Activated CD8-positive, alpha-beta memory T cell treated with anti-CD3 and anti-CD28 coated beads, Interleukin-2, amount 50 U/mL, for 4 hours (primary cell): ENCODE results near the gene SELENON.
A peak's percentile ranks its signal among the peaks of the same experiment; 100 is the strongest.
"Not testable (repeated sequence)": the region's sequence is repeated elsewhere in the genome, so short reads cannot be mapped to it uniquely, and the experiment has no call there.

Source experiments
- DNase-seq: peaks from one replicate; pipeline ENCODE4 v3.0.0-alpha.2; 2020

SELENON gene

DNA sequence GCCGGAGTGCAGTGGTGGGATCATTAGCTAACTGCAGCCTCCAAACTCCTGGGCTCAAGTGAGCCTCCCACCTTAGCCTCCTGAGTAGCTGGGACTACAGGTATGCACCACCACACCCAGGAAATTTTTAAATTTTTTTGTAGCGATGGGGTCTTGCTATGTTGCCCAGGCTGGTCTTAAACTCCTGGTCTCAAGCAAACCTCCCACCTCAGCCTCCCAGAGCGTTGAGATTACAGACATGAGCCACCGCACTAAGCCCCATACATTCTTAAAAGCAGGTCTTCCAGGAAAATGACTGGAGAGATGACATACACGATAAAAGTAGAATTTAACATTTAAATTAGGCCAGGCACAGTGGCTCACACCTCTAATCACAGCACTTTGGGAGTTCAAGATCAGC is 33.2 kb downstream of the SELENON start:
- no peak for DNase-seq

- DNase-seq: no peak
These were observed 34.9 kb downstream of the SELENON start for GRCh38 chr1:25834894-25835293.

GRCh38 chr1:25836695-25837094 is 36.7 kb downstream of the SELENON start:
- no peak for DNase-seq

DNA sequence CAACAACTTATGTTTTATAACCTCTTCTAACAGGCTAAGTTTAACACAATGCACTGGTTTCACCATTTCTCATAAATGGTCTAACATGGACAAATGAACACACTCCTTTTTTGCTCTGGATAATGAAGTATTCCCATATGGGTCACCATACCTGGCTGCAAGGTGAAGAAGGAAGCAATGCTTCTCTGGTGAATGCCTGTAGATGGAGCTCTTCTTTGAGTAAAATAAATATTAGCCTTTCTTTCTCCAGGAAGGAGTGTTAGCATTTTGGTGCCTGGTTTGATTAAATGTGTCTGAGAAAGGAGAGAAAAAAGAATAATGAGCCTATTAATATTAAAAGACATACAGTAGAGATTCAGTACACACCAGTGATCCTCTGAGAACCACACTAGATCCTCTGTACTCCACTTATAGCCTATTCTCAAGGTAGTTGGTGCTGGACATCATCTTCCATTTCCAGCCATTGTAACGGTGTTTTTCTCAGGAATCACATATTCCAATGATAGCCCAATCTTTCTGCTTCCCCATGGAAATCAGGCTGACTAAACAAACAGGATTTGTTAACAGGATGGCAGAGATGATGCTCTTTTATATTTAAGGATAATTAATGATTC is 37.4 kb downstream of the SELENON start:
- no peak for DNase-seq

DNA sequence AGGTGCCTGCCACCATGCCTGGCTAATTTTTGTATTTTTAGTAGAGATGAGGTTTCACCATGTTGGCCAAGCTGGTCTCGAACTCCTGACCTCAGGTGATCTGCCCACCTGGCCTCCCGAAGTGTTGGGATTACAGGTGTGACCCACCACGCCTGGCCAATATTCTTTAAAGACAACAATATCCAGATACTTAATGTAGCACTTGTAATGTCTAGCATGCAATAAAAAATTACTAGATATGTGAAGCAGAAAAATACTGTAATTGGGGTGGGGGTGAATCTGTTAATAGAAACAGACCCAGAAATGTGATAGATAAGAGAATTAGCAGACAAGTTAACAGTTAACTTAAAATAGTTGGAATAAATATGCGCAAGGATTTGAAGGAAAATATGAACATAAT is 39.8 kb downstream of the SELENON start:
- not testable (repeated sequence) for DNase-seq

DNA sequence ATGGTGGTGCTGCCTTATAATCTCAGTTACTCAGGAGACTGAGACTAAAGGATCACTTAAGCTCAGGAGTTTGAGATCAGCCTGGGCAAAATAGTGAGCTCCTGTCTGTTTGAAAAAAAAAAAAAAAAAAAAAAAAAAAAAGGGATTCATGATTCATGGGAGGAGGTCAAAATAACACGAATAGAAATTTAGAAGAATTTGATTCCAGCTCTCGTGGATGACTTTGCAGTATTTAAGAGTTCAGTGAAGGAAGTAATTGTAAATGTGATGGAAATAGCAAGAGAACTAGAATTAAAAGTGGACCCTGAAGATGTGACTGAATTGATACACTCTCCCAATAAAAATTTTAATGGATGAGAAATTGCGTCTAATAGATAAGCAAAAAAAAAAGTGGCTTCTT is 43.5 kb downstream of the SELENON start:
- no peak for DNase-seq

- no peak for DNase-seq
These were observed 44.7 kb downstream of the SELENON start for GRCh38 chr1:25844536-25845337.

- DNase-seq: no peak
These were observed 45.7 kb downstream of the SELENON start for GRCh38 chr1:25845664-25846063.

- no peak for DNase-seq
These were observed 47.9 kb downstream of the SELENON start for GRCh38 chr1:25847929-25848328.

- DNase-seq: no peak
These were observed 48.5 kb downstream of the SELENON start for GRCh38 chr1:25848531-25848930.

DNA sequence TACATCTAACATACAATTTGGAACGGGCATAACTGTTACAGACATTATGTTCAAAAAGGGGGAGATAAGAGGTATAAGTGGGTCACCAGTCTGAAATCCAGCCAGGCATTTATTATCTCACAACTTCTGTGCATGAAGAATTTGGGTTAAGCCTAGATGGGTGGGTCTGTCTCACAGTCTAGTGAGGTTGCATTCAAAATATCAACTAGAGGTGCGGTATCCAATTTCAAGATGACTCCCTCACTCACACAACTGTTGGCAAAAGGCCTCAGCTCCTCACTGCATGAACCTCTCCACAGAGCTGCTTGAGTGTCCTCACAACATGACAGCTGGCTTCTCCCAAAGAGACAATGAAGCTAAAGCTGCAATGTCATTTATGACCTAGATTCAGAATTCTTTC is 54.6 kb downstream of the SELENON start:
- DNase-seq: no peak

GRCh38 chr1:25856856-25857255 is 56.9 kb downstream of the SELENON start:
- no peak for DNase-seq

GRCh38 chr1:25858494-25858893 is 58.5 kb downstream of the SELENON start:
- no peak for DNase-seq

- DNase-seq: peak; percentile 91
These were observed 59.2 kb downstream of the SELENON start, which contains the start of gene AUNIP for GRCh38 chr1:25858906-25859789. Gene AUNIP (minus strand): TSS chr1:25859457. CDS start chr1:25859357, 100 bp downstream.

DNA sequence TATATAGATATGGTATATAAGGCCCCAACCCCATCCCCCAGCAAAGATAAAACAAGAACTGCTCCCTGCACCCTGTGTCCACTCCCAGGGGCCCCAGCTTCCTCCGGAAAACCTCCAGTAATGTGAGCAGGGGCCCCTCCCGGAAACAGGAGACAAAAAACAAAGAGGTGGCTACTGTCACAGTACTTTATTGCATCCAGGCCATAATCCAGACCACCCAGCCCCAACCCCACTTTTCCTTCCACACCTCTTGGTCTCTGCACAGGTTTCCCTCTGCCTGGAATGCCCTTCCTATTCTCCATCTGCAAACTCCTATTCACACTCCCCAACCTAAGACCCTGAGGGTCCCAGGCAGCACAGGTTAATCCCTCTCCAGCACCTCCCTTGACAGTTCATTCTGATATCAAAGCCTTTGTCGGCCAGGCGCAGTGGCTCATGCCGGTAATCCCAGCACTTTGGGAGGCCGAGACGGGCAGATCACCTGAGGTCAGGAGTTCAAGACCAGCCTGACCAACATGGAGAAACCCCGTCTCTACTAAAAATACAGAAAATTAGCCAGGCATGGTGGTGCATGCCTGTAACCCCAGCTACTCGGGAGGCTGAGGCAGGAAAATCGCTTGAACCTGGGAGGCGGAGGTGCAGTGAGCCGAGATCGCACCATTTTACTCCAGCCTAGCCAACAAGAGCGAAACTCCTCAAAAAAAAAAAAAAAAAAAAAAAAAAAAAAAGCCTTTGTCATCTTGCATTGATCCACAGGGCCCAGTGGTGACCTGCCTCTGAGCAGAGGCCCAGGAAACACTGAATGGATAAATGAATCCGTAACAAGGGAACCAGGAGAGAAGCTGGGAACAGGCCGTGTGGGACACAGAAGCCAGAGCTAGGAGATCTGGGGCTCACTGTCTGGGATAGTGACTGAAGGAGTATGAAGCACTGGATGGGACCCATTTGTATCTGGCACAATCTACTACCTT is 61.6 kb downstream of the SELENON start:
- no peak for DNase-seq

GRCh38 chr1:25862785-25863485 is 62.9 kb downstream of the SELENON start:
- no peak for DNase-seq

DNA sequence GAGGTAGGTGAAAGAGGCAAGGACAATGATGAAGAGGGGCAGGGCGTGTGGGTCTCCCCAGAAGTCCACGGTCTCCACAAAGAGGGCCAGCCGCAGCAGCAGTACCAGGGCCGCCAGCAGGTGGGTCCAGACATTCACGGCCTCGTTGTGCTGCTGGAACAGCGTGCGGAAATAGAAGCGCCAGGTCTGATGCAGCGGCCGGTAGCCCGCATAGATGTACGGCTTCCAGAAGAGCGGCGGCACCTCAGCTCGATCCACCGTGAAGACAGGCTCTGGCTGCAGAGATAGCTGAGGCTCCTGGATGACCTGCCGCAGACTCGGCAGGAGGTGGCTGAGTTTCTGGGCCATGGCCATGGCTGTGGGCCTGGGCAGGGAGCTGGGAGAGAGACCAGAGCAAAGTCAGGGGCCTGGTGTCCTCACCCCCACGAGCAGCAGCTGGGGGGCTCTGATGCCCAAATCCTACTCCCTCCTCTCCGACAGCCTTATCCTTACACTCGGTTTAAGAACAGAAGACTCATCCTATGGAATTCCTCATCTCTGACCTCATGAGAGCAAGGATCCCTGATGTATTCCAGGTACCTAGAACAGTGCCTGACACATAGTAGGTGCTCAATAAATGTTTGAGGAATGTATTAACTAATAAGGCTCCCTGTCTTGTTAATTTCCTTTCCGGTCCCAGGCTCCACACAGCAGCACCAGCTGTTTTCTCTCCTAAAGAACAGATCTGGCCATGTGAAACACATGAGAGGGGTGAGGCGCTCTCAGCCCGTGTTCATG is 63.7 kb downstream of the SELENON start:
- DNase-seq: no peak

GRCh38 chr1:25864434-25864833 is 64.4 kb downstream of the SELENON start:
- no peak for DNase-seq

DNA sequence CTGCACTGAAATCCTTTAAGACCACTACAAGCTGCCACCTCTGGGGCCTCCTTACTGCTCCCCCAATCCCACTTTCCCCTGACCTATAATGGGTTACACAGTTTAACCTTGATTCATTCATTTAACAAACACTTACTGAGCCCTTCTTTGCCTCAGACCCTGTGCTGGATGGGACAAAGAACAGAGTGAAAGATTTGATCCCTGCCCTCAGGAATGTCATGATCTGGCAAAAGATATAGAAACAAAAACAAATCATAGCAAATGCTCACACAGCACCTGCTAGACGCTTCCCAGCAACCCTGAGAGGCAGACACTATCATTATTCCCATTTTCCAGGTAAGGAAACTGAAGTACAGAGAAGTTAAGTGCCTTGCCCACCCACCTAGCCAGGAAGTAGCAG is 66.3 kb downstream of the SELENON start:
- no peak for DNase-seq

DNA sequence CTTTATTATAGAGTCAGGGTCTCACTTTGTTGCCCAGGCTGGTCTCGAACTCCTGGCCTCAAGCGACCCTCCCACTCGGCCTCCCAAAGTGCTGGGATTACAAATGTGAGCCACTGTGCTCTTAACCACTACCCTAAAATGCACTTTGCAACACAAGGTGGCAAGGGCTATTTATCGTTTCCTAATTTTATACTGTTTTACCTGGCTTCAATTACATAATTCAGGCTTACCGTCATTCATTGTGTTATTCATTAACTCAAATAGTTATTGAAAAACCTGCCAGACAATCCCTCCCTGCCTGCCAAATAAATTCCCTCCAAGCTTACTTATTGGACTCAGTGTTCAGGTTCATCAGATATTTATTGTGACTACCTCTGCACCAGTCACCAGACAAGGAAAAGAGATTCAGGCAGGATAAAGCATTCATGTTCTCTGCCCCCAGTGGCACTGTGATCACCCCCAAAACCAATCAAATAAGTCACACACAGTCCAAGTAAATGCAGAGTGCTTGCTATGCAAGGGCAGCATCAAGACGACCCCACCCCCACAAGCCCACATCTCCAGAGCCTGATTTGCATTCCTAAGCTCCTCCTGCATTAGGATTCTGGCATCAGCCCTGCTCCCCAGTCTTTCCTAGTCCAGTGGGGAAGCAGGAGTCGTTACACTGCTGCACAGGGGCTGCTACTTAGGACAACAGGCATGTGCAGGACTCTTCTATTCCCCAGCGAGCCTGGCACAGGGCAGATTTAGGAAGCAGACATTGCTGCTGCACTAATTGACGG is 67.4 kb downstream of the SELENON start:
- no peak for DNase-seq
